ENCODE data around the gene SMYD3. TPM values are rescaled to one million over a fixed set of nuclear protein-coding genes. Genes with fewer than 3 reads are reported as not detected.

SMYD3 gene
- total RNA-seq, 2 donors from 2014 or later, result 8.8 to 19.0 TPM

DNA sequence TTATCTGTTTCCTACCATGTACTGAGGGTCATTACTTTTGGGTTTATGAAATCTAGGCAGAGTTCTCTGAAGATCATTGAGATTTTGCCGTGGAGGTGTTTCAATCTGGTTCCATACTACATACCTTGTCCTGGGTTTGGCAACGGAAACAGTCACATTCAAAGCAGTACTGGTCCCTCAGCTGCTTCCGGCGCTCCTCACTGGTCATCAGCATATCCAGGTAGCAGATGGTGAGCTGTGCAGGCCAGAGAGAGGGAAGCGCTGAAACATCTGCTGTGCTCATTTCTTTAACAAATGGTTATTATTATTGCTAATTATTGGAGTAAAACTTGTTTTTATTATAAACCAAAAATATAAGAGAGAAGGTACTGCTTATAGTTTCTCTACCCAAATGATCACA is 591.7 kb downstream of the SMYD3 start:
- H3K9me3 ChIP-seq, result no peaks in the 10 kb centered on the region
- no peak for ATAC-seq (ENCODE audit: insufficient number of reproducible peaks, low FRiP score, low read depth)
- no peaks in the 10 kb centered on the region for H3K4me1 ChIP-seq (ENCODE audit: control insufficient read depth in 1 of 2, low read depth in 2 of 2)
- H3K27ac ChIP-seq, result no peak overlapping the region
- H3K27me3 ChIP-seq (replicated peaks; ENCODE audit: insufficient read depth), result no peaks in the 10 kb centered on the region
- TF ChIP-seq, protein P1, sequence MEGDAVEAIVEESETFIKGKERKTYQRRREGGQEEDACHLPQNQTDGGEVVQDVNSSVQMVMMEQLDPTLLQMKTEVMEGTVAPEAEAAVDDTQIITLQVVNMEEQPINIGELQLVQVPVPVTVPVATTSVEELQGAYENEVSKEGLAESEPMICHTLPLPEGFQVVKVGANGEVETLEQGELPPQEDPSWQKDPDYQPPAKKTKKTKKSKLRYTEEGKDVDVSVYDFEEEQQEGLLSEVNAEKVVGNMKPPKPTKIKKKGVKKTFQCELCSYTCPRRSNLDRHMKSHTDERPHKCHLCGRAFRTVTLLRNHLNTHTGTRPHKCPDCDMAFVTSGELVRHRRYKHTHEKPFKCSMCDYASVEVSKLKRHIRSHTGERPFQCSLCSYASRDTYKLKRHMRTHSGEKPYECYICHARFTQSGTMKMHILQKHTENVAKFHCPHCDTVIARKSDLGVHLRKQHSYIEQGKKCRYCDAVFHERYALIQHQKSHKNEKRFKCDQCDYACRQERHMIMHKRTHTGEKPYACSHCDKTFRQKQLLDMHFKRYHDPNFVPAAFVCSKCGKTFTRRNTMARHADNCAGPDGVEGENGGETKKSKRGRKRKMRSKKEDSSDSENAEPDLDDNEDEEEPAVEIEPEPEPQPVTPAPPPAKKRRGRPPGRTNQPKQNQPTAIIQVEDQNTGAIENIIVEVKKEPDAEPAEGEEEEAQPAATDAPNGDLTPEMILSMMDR (IDR thresholded peaks at IDR 0.05), result no peak
- no peak overlapping the region for H3K4me3 ChIP-seq
- no peaks in the 10 kb centered on the region for H3K36me3 ChIP-seq
- no peak for DNase-seq (ENCODE audit: low spot score)

DNA sequence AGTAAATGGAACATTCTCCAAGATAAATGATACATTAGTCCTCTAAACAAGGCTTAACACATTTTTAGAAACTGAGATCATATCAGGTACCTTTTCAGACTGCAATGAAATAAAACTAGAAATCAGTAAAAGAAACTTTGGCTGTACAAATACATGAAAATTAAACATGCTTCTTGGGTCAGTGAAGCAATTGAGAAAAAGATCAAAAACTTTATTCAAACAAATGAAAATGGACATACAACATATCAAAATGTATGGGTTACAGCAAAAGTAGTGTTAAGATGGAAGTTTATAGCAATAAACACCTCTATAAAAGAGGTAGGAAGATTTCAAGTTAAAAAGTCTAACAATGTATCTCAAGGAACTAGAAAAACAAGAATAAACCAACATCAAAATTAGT is 598.5 kb downstream of the SMYD3 start:
- no peaks in the 10 kb centered on the region for H3K27me3 ChIP-seq (replicated peaks; ENCODE audit: insufficient read depth)
- TF ChIP-seq, protein P1 (IDR thresholded peaks at IDR 0.05), result no peak
- ATAC-seq (ENCODE audit: insufficient number of reproducible peaks, low FRiP score, low read depth) (no peak), DNase-seq (ENCODE audit: low spot score) (no peak)
- no peak overlapping the region for H3K27ac ChIP-seq
- H3K36me3 ChIP-seq, result no peaks in the 10 kb centered on the region
- H3K4me1 ChIP-seq (ENCODE audit: control insufficient read depth in 1 of 2, low read depth in 2 of 2), result no peaks in the 10 kb centered on the region
- H3K4me3 ChIP-seq, result no peak overlapping the region
- H3K9me3 ChIP-seq, result no peaks in the 10 kb centered on the region

DNA sequence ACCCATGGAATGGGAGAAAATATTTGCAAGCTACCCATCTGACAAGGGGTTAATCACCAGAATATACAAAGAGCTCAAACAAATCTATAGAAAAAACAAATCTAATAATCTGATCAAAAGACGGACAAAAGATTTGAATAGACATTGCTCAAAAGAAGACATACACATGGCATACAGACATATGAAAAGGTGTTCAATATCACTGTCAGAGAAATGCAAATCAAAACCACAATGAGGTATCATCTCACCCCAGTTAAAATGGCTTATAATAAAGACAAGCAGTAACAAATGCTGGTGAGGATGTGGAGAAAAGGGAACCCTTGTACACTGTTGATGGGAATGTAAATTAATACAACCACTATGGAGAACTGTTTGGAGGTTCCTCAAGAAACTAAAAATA is 600.9 kb downstream of the SMYD3 start:
- no peak overlapping the region for H3K27ac ChIP-seq
- H3K36me3 ChIP-seq, result no peaks in the 10 kb centered on the region
- no peak overlapping the region for H3K4me3 ChIP-seq
- no peak for DNase-seq (ENCODE audit: low spot score)
- ATAC-seq (ENCODE audit: insufficient number of reproducible peaks, low FRiP score, low read depth), result no peak
- no peaks in the 10 kb centered on the region for H3K27me3 ChIP-seq (replicated peaks; ENCODE audit: insufficient read depth)
- TF ChIP-seq, protein P1 (IDR thresholded peaks at IDR 0.05), result no peak
- no peaks in the 10 kb centered on the region for H3K4me1 ChIP-seq (ENCODE audit: control insufficient read depth in 1 of 2, low read depth in 2 of 2)
- H3K9me3 ChIP-seq, result no peaks in the 10 kb centered on the region

DNA sequence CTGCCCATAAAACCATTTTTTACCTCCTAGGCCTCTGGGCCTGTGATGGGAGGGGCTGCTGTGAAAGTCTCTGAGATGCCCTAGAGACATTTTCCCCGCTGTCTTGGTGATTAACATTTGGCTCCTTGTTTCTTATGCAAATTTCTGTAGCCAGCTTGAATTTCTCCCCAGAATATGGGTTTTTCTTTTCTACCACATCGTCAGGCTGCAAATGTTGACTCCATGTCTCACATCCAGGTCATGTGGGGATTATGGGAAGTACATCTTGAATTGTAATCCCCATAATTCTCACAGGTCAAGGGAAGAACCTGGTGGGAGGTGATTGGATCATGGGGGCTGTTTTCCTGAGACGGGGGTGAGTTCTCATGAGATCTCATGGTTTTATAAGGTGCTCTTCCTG is 603.2 kb downstream of the SMYD3 start:
- no peak overlapping the region for H3K27ac ChIP-seq
- H3K4me1 ChIP-seq (ENCODE audit: control insufficient read depth in 1 of 2, low read depth in 2 of 2), result no peaks in the 10 kb centered on the region
- no peak for DNase-seq (ENCODE audit: low spot score)
- TF ChIP-seq, protein P1 (IDR thresholded peaks at IDR 0.05), result no peak
- no peaks in the 10 kb centered on the region for H3K27me3 ChIP-seq (replicated peaks; ENCODE audit: insufficient read depth)
- no peaks in the 10 kb centered on the region for H3K36me3 ChIP-seq
- no peak overlapping the region for H3K4me3 ChIP-seq
- H3K9me3 ChIP-seq, result no peaks in the 10 kb centered on the region
- ATAC-seq (ENCODE audit: insufficient number of reproducible peaks, low FRiP score, low read depth), result no peak

DNA sequence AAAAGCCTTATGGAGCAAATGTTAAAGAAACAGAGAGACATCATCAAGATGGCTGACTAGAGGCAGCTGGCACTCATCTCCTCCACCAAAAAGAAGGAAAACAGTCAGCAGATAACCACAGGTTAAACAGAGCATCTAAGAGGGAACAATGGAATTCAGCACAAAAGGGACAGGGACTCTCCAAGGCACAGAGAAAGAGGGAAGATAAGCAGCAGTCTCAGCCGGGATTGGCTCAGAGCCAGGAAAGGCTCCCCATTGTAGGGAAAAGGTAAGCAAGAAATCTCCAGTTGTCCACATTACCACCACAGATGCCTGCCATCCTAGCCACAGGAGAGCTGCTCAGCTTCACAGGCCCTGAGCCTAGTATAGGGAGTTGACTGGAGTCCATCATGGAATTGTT is 605.5 kb downstream of the SMYD3 start:
- no peaks in the 10 kb centered on the region for H3K4me1 ChIP-seq (ENCODE audit: control insufficient read depth in 1 of 2, low read depth in 2 of 2)
- H3K36me3 ChIP-seq, result no peaks in the 10 kb centered on the region
- TF ChIP-seq, protein P1 (IDR thresholded peaks at IDR 0.05), result no peak
- no peak overlapping the region for H3K4me3 ChIP-seq
- ATAC-seq (ENCODE audit: insufficient number of reproducible peaks, low FRiP score, low read depth), result no peak
- no peak for DNase-seq (ENCODE audit: low spot score)
- H3K27ac ChIP-seq, result no peak overlapping the region
- no peaks in the 10 kb centered on the region for H3K9me3 ChIP-seq
- H3K27me3 ChIP-seq (replicated peaks; ENCODE audit: insufficient read depth), result no peaks in the 10 kb centered on the region
